Stimulated activated naive B cell treated with anti-CD40 and anti-IgM and Interleukin-4, amounts not matched to agents 10 μg/mL and 1 μg/mL and 100 μg/mL, for 72 hours (primary cell): ENCODE data around the gene XPNPEP2.

Experiments
- ATAC-seq, 2 donors: fragments of 150-1000 bp; cut with Tn5 transposase; replicated peaks; 2 replicates each; pipeline ENCODE4 v1.10.0; 2021; ENCODE audit warnings: moderate library complexity in 1 of 2
- DNase-seq: peaks from one replicate; pipeline ENCODE4 v3.0.0; 2021
- H3K27ac Mint-ChIP-seq: one replicate; pipeline ENCODE4 v1.8.0; 2022; ENCODE audit warnings: mild to moderate bottlenecking, mixed read lengths
- H3K27me3 Mint-ChIP-seq, 2 donors: one replicate each; pipeline ENCODE4 v1.8.0; 2022; ENCODE audit warnings: mixed read lengths in 2 of 2
- H3K36me3 Mint-ChIP-seq, 2 donors: one replicate each; pipeline ENCODE4 v1.8.0; 2022; ENCODE audit warnings: mixed read lengths in 2 of 2, mild to moderate bottlenecking in 1 of 2
- H3K4me1 Mint-ChIP-seq, 2 donors: one replicate each; pipeline ENCODE4 v1.8.0; 2022; ENCODE audit warnings: mixed read lengths in 2 of 2, mild to moderate bottlenecking in 1 of 2
- H3K4me3 Mint-ChIP-seq, 2 donors: one replicate each; pipeline ENCODE4 v1.8.0; 2022; ENCODE audit warnings: mild to moderate bottlenecking in 2 of 2, mixed read lengths in 2 of 2, moderate library complexity in 1 of 2
- H3K9me3 Mint-ChIP-seq, 2 donors: one replicate each; pipeline ENCODE4 v1.8.0; 2022; ENCODE audit warnings: mixed read lengths in 2 of 2, mild to moderate bottlenecking in 1 of 2

Gene XPNPEP2

DNA sequence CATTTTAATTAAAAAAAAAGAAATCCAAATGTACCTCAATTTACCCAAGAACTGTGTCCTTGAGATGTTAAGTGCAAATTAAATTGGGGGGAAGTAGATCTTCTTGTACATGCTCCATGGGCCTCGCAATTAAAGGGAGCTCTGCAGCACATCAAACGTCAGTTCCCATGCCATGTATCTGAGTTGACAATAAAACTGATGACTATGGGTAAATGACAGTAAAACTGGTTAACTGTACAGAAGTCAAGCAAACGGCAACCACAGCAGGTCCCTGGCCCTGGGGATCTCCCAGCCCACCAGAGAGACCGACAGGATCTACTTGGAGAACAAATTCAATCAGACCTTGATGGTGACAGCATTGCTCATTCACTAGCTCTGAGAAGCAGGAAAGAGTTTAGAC lies 32.8 kb upstream of the XPNPEP2 start:
- Mint-ChIP-seq H3K36me3 (peaks cover 0 to 3% of the 10 kb centered on the region in 2 donors), H3K27ac (no peak overlapping the region), H3K4me3 (no peak overlapping the region)

DNA sequence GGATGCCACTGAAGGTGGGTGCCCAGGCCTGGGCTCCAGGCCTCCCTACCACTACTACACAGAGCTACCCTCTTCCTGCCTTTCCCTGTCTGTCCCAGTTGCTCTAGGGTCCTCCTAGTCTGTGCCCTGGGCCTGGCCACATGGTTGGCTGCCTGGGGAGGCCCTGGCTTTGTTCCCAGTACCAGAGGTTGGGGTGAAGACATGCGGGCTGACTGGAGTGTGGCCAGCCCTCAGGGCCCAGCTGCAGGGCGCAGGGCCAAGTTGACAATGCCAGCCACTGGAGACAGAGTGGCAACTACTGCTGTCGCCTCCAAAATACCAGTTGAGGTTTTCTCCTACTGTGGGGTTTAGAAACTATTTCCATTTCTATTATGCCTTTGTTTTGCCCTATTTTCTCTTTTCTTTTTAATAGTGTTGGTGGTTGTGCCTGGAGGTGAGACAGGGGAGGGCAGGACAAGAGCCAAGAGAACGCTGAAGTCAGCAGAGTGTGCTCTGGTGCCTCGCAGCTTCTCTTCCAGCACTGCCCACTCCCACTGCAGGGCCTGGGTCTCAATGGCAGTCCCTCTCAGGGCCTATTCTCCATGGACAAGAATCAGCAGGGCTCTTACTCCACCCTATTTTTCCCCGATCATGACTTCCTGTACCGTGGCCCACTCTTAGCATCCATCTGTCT lies 32.2 kb upstream of the XPNPEP2 start:
- peaks cover 2 to 4% of the 10 kb centered on the region in 2 donors for H3K9me3 Mint-ChIP-seq
- H3K4me3 Mint-ChIP-seq: no peak overlapping the region
- peaks cover 0 to 3% of the 10 kb centered on the region in 2 donors for H3K36me3 Mint-ChIP-seq
- H3K4me1 Mint-ChIP-seq: no peaks in the 10 kb centered on the region
- DNase-seq: no peak
- no peak overlapping the region for H3K27ac Mint-ChIP-seq
- no peak for ATAC-seq
- H3K27me3 Mint-ChIP-seq: peaks cover 7% of the 10 kb centered on the region in 2 donors

More for the DNA sequence above, 32.8 kb upstream of the XPNPEP2 start:
- Mint-ChIP-seq H3K27me3 (peaks cover 7% of the 10 kb centered on the region in 2 donors), H3K9me3 (peaks cover 2 to 4% of the 10 kb centered on the region in 2 donors), H3K4me1 (no peaks in the 10 kb centered on the region)
- DNase-seq (no peak), ATAC-seq (no peak)

DNA sequence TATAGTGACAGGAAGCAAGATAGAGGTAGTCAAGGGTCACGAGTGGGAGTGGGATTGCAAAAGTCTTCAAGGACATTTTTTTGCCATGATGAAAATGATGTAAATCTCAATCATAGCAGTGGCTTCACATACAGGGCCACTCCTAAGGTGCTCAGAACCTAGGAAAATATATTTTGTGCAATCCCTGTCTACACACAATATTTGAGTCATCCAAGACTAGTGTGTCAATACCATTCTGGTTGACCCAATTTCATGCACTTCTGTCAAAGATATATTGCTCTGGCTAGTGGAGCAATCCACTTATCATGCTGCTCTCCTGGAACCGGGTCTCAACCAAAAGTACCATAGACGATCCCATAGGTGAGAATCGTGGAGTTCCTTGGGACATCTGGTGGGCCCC lies 24.2 kb upstream of the XPNPEP2 start:
- Mint-ChIP-seq H3K4me3 (no peak overlapping the region), H3K27me3 (peaks cover 0 to 3% of the 10 kb centered on the region in 2 donors), H3K36me3 (no peaks in the 10 kb centered on the region), H3K4me1 (no peaks in the 10 kb centered on the region), H3K27ac (no peak overlapping the region), H3K9me3 (peaks cover 0 to 5% of the 10 kb centered on the region in 2 donors)
- ATAC-seq: no peak
- no peak for DNase-seq

DNA sequence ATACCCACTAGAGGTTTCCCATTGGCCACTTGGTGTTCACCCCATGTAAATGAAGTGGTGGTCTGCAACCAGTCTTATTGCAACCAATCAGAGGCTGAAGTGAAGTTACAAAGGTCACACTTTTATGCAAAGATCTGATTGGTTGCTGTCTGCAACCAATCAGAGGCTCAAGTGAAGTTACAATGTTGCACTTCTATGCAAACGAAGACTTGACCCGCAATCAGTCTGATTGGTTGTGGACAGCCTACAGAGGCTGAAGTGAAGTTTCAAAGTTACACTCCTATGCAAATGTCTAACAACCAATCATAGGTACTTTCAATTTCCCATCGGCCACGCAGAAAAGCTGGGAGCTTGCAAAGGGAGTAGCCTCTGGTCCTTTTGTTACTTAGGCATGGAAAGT lies 22.3 kb upstream of the XPNPEP2 start:
- peaks cover 0 to 3% of the 10 kb centered on the region in 2 donors for H3K27me3 Mint-ChIP-seq
- ATAC-seq (no peak), DNase-seq (no peak)
- H3K9me3 Mint-ChIP-seq: peaks cover 0 to 5% of the 10 kb centered on the region in 2 donors
- no peaks in the 10 kb centered on the region for H3K4me1 Mint-ChIP-seq
- H3K36me3 Mint-ChIP-seq: no peaks in the 10 kb centered on the region
- no peak overlapping the region for H3K4me3 Mint-ChIP-seq
- H3K27ac Mint-ChIP-seq: no peak overlapping the region

DNA sequence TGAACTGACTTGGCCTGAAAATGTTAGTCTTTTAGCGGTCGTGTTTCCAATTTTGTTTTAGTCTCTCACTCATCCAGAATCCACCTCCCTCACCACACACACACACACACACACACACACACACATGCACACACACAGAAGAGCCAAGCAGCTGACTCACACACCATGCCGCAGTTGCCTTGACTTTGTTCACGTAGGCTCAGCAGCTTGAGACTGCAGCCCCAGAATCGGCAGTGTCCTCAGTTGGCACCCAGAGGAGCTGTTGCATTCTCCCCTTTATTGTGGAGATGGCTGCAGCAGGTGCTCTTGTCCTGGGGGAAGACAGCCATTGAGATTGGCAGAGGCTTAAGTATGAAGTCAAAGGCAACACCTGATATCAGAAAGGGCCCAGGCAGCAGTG lies 20.9 kb upstream of the XPNPEP2 start:
- no peak overlapping the region for H3K27ac Mint-ChIP-seq
- ATAC-seq (no peak), DNase-seq (no peak)
- no peaks in the 10 kb centered on the region for H3K36me3 Mint-ChIP-seq
- H3K27me3 Mint-ChIP-seq: peaks cover 0 to 8% of the 10 kb centered on the region in 2 donors
- H3K4me3 Mint-ChIP-seq: no peak overlapping the region
- peaks cover 0 to 5% of the 10 kb centered on the region in 2 donors for H3K9me3 Mint-ChIP-seq
- peaks cover 3 to 4% of the 10 kb centered on the region in 2 donors for H3K4me1 Mint-ChIP-seq

DNA sequence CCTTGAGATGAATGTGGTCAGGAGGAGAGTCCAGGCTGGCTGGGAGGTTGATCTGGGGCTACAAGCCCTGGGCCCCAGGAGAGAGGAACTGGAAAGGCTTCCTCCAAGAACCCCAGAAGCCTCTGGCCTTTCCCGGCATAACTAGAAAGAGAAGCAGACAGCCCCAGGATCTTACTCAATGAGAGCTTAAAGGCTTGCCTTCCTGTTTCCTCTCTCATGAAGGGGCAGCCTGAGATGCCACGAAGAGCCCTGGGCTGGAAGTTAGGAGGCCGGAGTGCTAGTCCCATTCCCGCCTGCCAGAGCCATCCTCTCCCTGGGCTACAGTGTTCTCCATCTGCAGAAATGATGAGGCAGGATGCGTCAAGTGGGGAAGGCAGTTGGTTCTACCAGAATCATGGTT lies 20.1 kb upstream of the XPNPEP2 start:
- H3K36me3 Mint-ChIP-seq: no peaks in the 10 kb centered on the region
- DNase-seq (no peak), ATAC-seq (no peak)
- H3K4me3 Mint-ChIP-seq: no peak overlapping the region
- peaks cover 0 to 5% of the 10 kb centered on the region in 2 donors for H3K9me3 Mint-ChIP-seq
- peaks cover 0 to 8% of the 10 kb centered on the region in 2 donors for H3K27me3 Mint-ChIP-seq
- H3K27ac Mint-ChIP-seq: no peak overlapping the region
- H3K4me1 Mint-ChIP-seq: peaks cover 3 to 4% of the 10 kb centered on the region in 2 donors

DNA sequence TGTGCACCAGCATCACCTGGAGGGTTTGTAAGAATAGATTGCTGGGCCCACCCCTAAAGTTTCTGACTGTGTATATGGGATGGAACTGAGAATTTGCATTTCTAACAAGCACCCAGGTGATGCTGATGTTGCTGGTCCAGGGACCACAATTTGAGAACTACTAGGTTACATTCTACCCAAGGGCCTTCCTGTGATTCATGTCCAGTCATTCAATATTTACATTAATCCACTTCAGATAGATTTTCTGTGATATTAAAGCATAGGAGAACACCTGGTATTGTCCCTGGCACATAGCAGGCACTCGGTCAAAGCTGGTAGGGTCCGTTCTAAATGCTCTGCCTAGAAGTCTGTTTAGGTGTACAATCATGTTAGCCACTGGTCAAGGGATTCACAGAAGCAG lies 19.5 kb upstream of the XPNPEP2 start:
- H3K9me3 Mint-ChIP-seq: peaks cover 0 to 5% of the 10 kb centered on the region in 2 donors
- H3K4me3 Mint-ChIP-seq: no peak overlapping the region
- no peak for ATAC-seq
- no peaks in the 10 kb centered on the region for H3K36me3 Mint-ChIP-seq
- H3K4me1 Mint-ChIP-seq: peaks cover 3 to 4% of the 10 kb centered on the region in 2 donors
- H3K27ac Mint-ChIP-seq: no peak overlapping the region
- no peak for DNase-seq
- H3K27me3 Mint-ChIP-seq: peaks cover 0 to 9% of the 10 kb centered on the region in 2 donors

DNA sequence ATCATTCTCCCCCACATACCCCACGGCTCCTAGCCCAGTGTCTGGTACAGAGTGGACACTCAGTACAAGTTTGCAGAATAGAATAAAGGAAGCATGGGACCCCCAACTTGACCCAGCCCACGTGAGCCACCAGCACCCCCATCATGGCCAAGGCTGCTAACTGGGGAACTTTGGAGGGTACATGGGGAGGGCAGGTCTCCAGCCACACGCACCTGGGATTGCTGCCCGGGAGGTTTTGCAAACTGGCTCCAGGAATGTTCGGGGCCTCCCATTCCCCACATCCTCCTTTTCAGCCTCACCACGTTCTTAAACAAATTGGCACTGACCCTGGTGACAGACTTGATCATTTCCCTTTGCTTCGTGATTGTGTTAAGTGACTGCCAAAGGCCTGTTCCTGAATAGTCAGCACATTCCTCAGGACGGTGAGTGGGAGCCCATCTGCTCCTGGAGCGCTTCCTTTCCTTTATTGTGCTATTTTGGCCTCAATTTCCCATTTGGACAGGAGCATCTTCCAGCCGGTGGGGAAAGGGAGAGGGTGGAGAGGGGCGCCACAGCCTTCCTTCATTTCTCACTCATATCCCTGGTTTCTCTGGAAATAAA lies 18.7 kb upstream of the XPNPEP2 start:
- Mint-ChIP-seq H3K27me3 (peaks cover 0 to 15% of the 10 kb centered on the region in 2 donors), H3K27ac (no peak overlapping the region), H3K4me3 (no peak overlapping the region), H3K4me1 (peaks cover 3 to 4% of the 10 kb centered on the region in 2 donors), H3K9me3 (peaks cover 0 to 5% of the 10 kb centered on the region in 2 donors), H3K36me3 (no peaks in the 10 kb centered on the region)
- no peak for ATAC-seq
- DNase-seq: no peak

DNA sequence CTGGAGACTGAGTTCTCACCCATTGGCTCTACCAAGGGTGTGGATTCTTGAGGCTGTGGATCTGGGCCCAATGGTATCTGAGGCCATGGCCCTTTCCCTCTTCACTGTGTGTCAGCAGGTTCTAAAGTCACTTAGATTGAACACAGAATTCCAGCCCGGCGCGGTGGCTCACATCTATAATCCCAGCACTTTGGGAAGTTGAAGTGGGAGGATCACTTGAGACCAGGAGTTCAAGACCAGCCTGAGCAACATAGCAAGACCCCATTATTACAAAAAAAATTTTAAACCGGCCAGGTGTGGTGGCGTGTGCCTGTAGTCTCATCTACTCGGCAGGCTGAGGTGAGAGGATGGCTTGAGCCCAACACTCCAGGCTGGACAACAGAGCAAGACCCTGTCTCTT lies 18.0 kb upstream of the XPNPEP2 start:
- Mint-ChIP-seq H3K4me3 (no peak overlapping the region), H3K9me3 (no peaks in the 10 kb centered on the region), H3K4me1 (peaks cover 3 to 4% of the 10 kb centered on the region in 2 donors), H3K36me3 (no peaks in the 10 kb centered on the region), H3K27me3 (peaks cover 0 to 12% of the 10 kb centered on the region in 2 donors), H3K27ac (no peak overlapping the region)
- ATAC-seq: no peak
- no peak for DNase-seq

DNA sequence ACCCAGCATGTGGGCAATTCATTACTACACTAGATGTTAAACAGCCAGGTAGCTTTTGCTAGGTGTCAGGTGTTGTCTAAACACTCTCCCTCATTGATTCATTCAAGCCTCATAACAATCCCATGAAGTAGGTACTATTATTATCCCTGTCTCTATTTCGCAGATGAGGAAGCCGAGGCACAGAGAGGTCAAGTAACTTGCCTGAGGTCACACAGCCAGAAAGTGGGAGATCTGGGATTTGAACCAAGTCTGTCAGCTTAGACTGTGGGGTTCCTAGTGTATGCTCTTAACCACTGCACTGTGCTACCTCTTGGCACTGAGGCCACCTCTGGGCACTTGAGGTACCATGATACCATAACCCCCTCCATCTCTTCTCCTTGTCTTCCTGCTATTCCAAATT lies 17.4 kb upstream of the XPNPEP2 start:
- H3K4me1 Mint-ChIP-seq: peaks cover 6 to 8% of the 10 kb centered on the region in 2 donors

DNA sequence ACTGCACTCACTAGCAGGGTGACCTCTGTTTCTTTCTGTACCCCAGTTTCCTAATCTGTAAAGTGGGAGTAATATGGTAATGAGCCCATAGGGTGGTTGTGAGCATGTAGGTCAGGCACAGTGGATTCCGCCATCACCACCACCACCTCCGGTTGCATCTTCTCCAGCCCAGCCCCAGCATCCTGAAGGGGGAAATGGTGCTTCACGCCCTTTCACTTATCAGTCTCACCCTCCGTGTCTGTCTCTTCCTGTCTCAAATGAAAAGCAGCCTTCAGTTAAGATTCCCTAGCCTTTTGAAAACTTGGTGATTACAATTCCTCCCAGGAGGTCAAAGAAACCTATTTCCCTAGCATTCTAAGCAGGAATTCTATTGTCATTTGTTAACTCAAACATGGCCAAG lies 16.9 kb upstream of the XPNPEP2 start:
- H3K4me3 Mint-ChIP-seq: no peak overlapping the region

More for the DNA sequence above, 17.4 kb upstream of the XPNPEP2 start:
- Mint-ChIP-seq H3K36me3 (no peaks in the 10 kb centered on the region), H3K27me3 (peaks cover 0 to 15% of the 10 kb centered on the region in 2 donors), H3K9me3 (no peaks in the 10 kb centered on the region), H3K4me3 (no peak overlapping the region), H3K27ac (no peak overlapping the region)
- ATAC-seq: no peak
- no peak for DNase-seq

DNA sequence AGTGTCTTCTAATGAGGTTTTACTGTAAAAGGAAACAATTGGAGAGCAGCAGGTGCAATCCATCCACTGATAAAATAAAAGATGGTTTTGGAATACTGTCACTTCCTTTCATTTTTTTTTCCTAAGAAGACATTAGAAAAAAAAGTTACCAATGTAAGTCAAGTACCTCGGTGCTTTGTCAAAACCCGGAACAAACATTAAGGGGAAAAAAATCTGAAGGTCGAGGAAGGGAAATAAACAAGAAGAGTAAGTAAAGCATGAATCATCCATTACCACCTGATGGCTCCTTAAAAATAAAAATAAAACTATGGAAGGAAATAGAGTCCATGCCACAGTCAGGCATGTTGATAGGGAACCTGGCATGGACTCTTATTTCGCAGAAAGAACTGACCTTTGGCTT lies 15.3 kb upstream of the XPNPEP2 start:
- Mint-ChIP-seq H3K9me3 (no peaks in the 10 kb centered on the region), H3K27me3 (peaks cover 0 to 21% of the 10 kb centered on the region in 2 donors), H3K4me3 (no peak overlapping the region), H3K27ac (no peak overlapping the region), H3K4me1 (peaks cover 6 to 9% of the 10 kb centered on the region in 2 donors), H3K36me3 (no peaks in the 10 kb centered on the region)
- ATAC-seq: no peak
- no peak for DNase-seq

More for the DNA sequence above, 16.9 kb upstream of the XPNPEP2 start:
- peaks cover 0 to 16% of the 10 kb centered on the region in 2 donors for H3K27me3 Mint-ChIP-seq
- ATAC-seq (no peak), DNase-seq (no peak)
- peaks cover 6 to 9% of the 10 kb centered on the region in 2 donors for H3K4me1 Mint-ChIP-seq
- no peaks in the 10 kb centered on the region for H3K9me3 Mint-ChIP-seq
- no peak overlapping the region for H3K27ac Mint-ChIP-seq
- H3K36me3 Mint-ChIP-seq: no peaks in the 10 kb centered on the region

DNA sequence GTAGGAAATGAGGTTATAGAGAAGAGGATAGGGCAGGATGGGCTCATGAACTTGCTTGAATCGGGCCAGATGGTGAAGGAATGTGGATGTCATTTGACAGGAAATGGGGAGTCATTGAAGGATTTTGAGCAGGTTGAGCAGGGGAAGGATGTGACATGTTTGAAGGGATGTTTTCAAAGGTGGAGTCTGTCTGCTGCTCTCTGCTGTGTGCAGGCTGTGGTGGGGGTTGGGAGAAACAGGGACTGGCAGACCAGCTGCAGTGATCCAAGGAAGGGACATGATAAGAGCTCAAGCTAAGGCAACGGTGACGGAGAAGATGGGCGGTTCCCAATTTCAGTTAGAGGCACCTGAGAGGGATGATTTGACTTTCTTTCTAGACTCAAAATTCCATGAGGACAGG lies 14.0 kb upstream of the XPNPEP2 start:
- DNase-seq: no peak
- no peak overlapping the region for H3K27ac Mint-ChIP-seq
- no peaks in the 10 kb centered on the region for H3K9me3 Mint-ChIP-seq
- no peak for ATAC-seq
- H3K27me3 Mint-ChIP-seq: peaks cover 0 to 21% of the 10 kb centered on the region in 2 donors
- no peak overlapping the region for H3K4me3 Mint-ChIP-seq
- no peaks in the 10 kb centered on the region for H3K36me3 Mint-ChIP-seq
- H3K4me1 Mint-ChIP-seq: peaks cover 6 to 9% of the 10 kb centered on the region in 2 donors

DNA sequence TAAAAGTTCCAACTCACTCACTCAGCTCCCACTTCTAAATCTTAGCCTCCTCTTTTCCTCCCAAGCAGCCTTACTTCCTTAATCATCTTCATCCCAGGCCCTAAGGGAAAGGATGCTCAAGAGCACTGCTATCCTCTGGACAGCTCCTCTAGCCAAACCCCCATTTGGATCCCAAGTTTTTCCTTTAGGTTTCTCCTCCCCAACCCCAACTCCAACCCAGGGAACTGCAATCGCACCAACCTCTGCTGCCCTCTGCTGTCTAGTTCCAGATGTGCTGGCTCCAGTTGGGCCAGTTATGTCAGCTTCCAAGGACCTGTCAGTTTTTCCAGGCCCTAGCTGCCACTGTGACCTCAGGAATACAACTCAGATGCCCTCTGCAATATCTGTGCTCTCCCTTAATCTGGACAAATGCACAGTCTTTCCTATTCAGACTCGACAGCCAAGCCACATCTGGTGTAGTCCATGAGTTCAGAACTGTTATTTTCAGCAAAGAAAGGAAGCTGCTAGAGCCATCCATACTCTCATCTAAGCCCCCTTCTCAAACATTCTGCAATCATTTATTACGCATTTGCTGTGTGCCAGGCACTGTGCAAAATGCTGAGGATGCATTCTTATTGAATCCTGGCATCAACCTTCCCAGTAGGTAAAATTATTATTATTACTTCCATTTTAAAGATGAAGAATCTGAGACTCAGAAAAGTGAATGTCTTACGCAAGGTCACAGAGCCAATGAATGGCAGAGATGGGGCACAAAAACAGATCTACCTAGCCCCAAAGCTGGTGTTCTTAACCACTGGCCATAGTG lies 12.3 kb upstream of the XPNPEP2 start:
- Mint-ChIP-seq H3K36me3 (peaks cover 0 to 4% of the 10 kb centered on the region in 2 donors), H3K9me3 (peaks cover 0 to 6% of the 10 kb centered on the region in 2 donors), H3K4me3 (no peak overlapping the region), H3K27ac (no peak overlapping the region), H3K27me3 (peaks cover 0 to 21% of the 10 kb centered on the region in 2 donors), H3K4me1 (peaks cover 15 to 22% of the 10 kb centered on the region in 2 donors)
- DNase-seq (no peak), ATAC-seq (no peak)
